DOHH2 (cell line): ENCODE measurements around the gene TAF5.

Source experiments
- CTCF ChIP-seq: fragments of 200-600 bp; sonication (generic); IDR thresholded peaks from one replicate; pipeline ENCODE4 v1.5.1; 2014; ENCODE audit warnings: antibody characterized with exemption, mild to moderate bottlenecking, low read depth, low read length; ENCODE audit not compliant: poor library complexity, severe bottlenecking
- EZH2phosphoT487 ChIP-seq: fragments of 200-600 bp; sonication (generic); IDR thresholded peaks from 2 replicates; pipeline ENCODE4 v1.6.1; 2017; ENCODE audit warnings: borderline replicate concordance, mild to moderate bottlenecking, antibody characterized with exemption, low read length, moderate library complexity, mixed read lengths

DNA sequence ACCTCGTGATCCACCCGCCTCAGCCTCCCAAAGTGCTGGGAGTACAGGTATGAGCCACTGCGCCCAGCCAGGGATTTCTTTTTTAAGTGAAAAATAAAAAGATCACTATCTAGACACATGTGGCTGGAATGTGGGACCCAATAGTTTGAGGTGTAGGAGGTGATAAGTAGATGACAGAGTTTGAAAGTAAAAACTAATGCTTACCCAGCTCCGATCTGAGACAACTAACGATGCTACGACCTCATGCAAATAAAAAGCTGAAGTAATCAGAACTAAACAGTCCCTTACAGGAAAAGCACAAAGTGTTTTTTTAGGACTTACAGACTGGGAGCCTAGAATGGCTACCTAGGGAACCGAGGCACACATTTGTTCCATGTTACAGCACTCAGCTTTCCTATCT is 39.9 kb upstream of the TAF5 start:
- TF ChIP-seq CTCF (no peak), EZH2phosphoT487 (no peak)
